Caco-2 (cell line): Measurements from ENCODE around the gene FOXC1. TPM values are rescaled to one million over a fixed set of nuclear protein-coding genes. Genes with fewer than 3 reads are reported as not detected.

Source experiments
- BruUV-seq: library from RNA; stranded (reverse); fragments of 400-500 nt; replicated peaks from 2 replicates; lab custom pipeline; 2021; lab: Mats Ljungman, UMichigan
- CTCF ChIA-PET: fragments of 300-600 bp; sonication (Branson Sonifier 250); formaldehyde crosslinking; loops from one replicate; lab custom pipeline; 2022; ENCODE audit warnings: antibody characterized with exemption; lab: Charles Lee
- POLR2A ChIA-PET: fragments of 300-600 bp; sonication (Branson Sonifier 250); formaldehyde crosslinking; loops from one replicate; lab custom pipeline; 2022; ENCODE audit warnings: antibody characterized with exemption; lab: Charles Lee
- DNase-seq, 2 experiments: peaks; one replicate each; pipeline versions ENCODE4 v3.0.0 to v3.0.0-alpha.2; 2020 to 2022
- H3K27me3 ChIP-seq: replicated peaks from 2 replicates; pipeline ENCODE4 v1.6.0; 2011; ENCODE audit warnings: low read length; ENCODE audit not compliant: control insufficient read depth, insufficient read depth
- H3K36me3 ChIP-seq: 2 replicates; pipeline ENCODE4 v1.5.1; 2011; ENCODE audit warnings: low read length; ENCODE audit not compliant: control insufficient read depth, insufficient read depth
- H3K4me1 ChIP-seq: fragments of 250-450 bp; sonication (Bioruptor Pico); 2 replicates; pipeline ENCODE4 v1.5.1; 2020; ENCODE audit warnings: mild to moderate bottlenecking
- H3K4me3 ChIP-seq: 2 replicates; pipeline ENCODE4 v1.5.1; 2011; ENCODE audit warnings: low read depth, mild to moderate bottlenecking, control low read depth, low read length
- H3K9me3 ChIP-seq: fragments of 250-450 bp; sonication (Bioruptor Pico); 2 replicates; pipeline ENCODE4 v1.5.1; 2020; ENCODE audit warnings: mild to moderate bottlenecking, moderate library complexity
- H3K27ac Mint-ChIP-seq: one replicate; pipeline ENCODE4 v1.8.0; 2022; ENCODE audit warnings: mixed read lengths; ENCODE audit not compliant: unreplicated experiment
- H3K27me3 Mint-ChIP-seq: one replicate; pipeline ENCODE4 v1.8.0; 2022; ENCODE audit warnings: mixed read lengths; ENCODE audit not compliant: insufficient read depth, unreplicated experiment
- H3K36me3 Mint-ChIP-seq: one replicate; pipeline ENCODE4 v1.8.0; 2022; ENCODE audit warnings: mild to moderate bottlenecking, mixed read lengths; ENCODE audit not compliant: insufficient read depth, unreplicated experiment
- H3K4me1 Mint-ChIP-seq: one replicate; pipeline ENCODE4 v1.8.0; 2022; ENCODE audit warnings: low read depth, mixed read lengths; ENCODE audit not compliant: unreplicated experiment
- H3K4me3 Mint-ChIP-seq: one replicate; pipeline ENCODE4 v1.8.0; 2022; ENCODE audit warnings: mild to moderate bottlenecking, moderate library complexity, mixed read lengths; ENCODE audit not compliant: unreplicated experiment
- H3K9me3 Mint-ChIP-seq: one replicate; pipeline ENCODE4 v1.8.0; 2022; ENCODE audit warnings: mixed read lengths; ENCODE audit not compliant: unreplicated experiment
- CTCF ChIP-seq, 2 experiments: fragments of 200-600 bp in 1 of 2; IDR thresholded peaks; 1 replicate in 1 of 2; 2 replicates in 1 of 2; pipeline versions ENCODE4 v1.5.1 to v1.8.0; 2011 to 2022; ENCODE audit warnings: antibody characterized with exemption in 1 of 2, control low read depth in 1 of 2, inconsistent platforms in 1 of 2, low read depth in 1 of 2, low read length in 1 of 2, mild to moderate bottlenecking in 1 of 2, moderate library complexity in 1 of 2; ENCODE audit not compliant: insufficient read depth in 1 of 2, severe bottlenecking in 1 of 2, unreplicated experiment in 1 of 2
- intact Hi-C: fragments of 100-400 bp; cut with micrococcal nuclease; formaldehyde crosslinking; loops from one replicate; pipeline ENCODE4 v1.10.0; 2022; ENCODE audit not compliant: unreplicated experiment
- total RNA-seq: library from RNA; stranded (reverse); gene quantifications from 2 replicates; pipeline ENCODE4 v1.2.3, GENCODE V29; 2022

The FOXC1 gene
- total RNA-seq, 1 experiment from 2014 or later, result 6.8 TPM

GRCh38 chr6:1641343-1641885 is 31.7 kb downstream of the FOXC1 start:
- no peak overlapping the region for H3K4me3 ChIP-seq
- no TSS peak for BruUV-seq
- ChIA-PET CTCF (interaction anchor here (0.6 to 1.5 kb wide), 2 partner anchors 30 to 855 kb away, joined by 3 to 8 read pairs; no protein-coding TSS in a partner anchor), POLR2A (interaction anchor here (0.5 to 0.8 kb wide), 2 partner anchors 9 to 30 kb away, joined by 3 to 4 read pairs; no protein-coding TSS in a partner anchor)
- peaks cover 32% of the 10 kb centered on the region for H3K4me1 ChIP-seq
- Mint-ChIP-seq H3K27ac (peak overlapping the region; percentile 97), H3K9me3 (no peaks in the 10 kb centered on the region), H3K36me3 (peaks cover 9% of the 10 kb centered on the region), H3K4me3 (peak overlapping the region; percentile 66), H3K4me1 (peaks cover 40% of the 10 kb centered on the region), H3K27me3 (no peaks in the 10 kb centered on the region)
- H3K27me3 ChIP-seq, result no peaks in the 10 kb centered on the region
- H3K9me3 ChIP-seq, result no peaks in the 10 kb centered on the region
- H3K36me3 ChIP-seq, result no peaks in the 10 kb centered on the region
- intact Hi-C loops, result loop anchor here (2.0 kb wide), 1 partner anchor 29 kb away; no protein-coding TSS in a partner anchor
- peak in 1 of 2 experiments; percentile 17 for TF ChIP-seq CTCF (IDR thresholded peaks at IDR 0.05; ENCODE audit: insufficient read depth in 1 of 2, low read depth in 1 of 2, low read length in 1 of 2, severe bottlenecking in 1 of 2, unreplicated experiment in 1 of 2)
- peak; percentile 93 to 95 for DNase-seq

GRCh38 chr6:1643111-1643510 is 33.4 kb downstream of the FOXC1 start:
- no TSS peak for BruUV-seq

GRCh38 chr6:1643830-1644445 is 34.2 kb downstream of the FOXC1 start:
- CTCF ChIA-PET, result no interaction called here
- peaks cover 9% of the 10 kb centered on the region for H3K36me3 Mint-ChIP-seq
- Histone ChIP-seq H3K4me1 (peaks cover 22% of the 10 kb centered on the region), H3K36me3 (no peaks in the 10 kb centered on the region), H3K9me3 (no peaks in the 10 kb centered on the region), H3K27me3 (no peaks in the 10 kb centered on the region), H3K4me3 (no peak overlapping the region)
- TF ChIP-seq CTCF (IDR thresholded peaks at IDR 0.05; ENCODE audit: insufficient read depth in 1 of 2, low read depth in 1 of 2, low read length in 1 of 2, severe bottlenecking in 1 of 2, unreplicated experiment in 1 of 2), result no peak
- no TSS peak for BruUV-seq
- no peak overlapping the region for H3K27ac Mint-ChIP-seq
- H3K9me3 Mint-ChIP-seq, result no peaks in the 10 kb centered on the region
- POLR2A ChIA-PET, result no interaction called here
- intact Hi-C loops, result no loop called here
- H3K4me3 Mint-ChIP-seq, result no peak overlapping the region
- H3K27me3 Mint-ChIP-seq, result no peaks in the 10 kb centered on the region
- no peak for DNase-seq
- peaks cover 40% of the 10 kb centered on the region for H3K4me1 Mint-ChIP-seq

More at GRCh38 chr6:1643111-1643510, 33.4 kb downstream of the FOXC1 start:
- ChIA-PET CTCF (no interaction called here), POLR2A (no interaction called here)
- Mint-ChIP-seq H3K4me1 (peaks cover 40% of the 10 kb centered on the region), H3K4me3 (no peak overlapping the region), H3K27ac (peak overlapping the region; percentile 32), H3K36me3 (peaks cover 9% of the 10 kb centered on the region), H3K9me3 (no peaks in the 10 kb centered on the region), H3K27me3 (no peaks in the 10 kb centered on the region)
- no peaks in the 10 kb centered on the region for H3K36me3 ChIP-seq
- no peaks in the 10 kb centered on the region for H3K9me3 ChIP-seq
- H3K4me3 ChIP-seq, result no peak overlapping the region
- peaks cover 22% of the 10 kb centered on the region for H3K4me1 ChIP-seq
- intact Hi-C loops, result no loop called here
- DNase-seq, result no peak
- TF ChIP-seq CTCF (IDR thresholded peaks at IDR 0.05; ENCODE audit: insufficient read depth in 1 of 2, low read depth in 1 of 2, low read length in 1 of 2, severe bottlenecking in 1 of 2, unreplicated experiment in 1 of 2), result no peak
- H3K27me3 ChIP-seq, result no peaks in the 10 kb centered on the region
